Mesenchymal stem cell (in vitro differentiated cells and primary cell): ENCODE measurements around the gene RDH13.

Experiments
- DNase-seq: peaks from one replicate; pipeline ENCODE4 v3.0.0-alpha.2; 2013
- H2AFZ ChIP-seq: one replicate; pipeline ENCODE4 v1.6.1; 2013; ENCODE audit warnings: low read depth, mild to moderate bottlenecking, control low read depth, inconsistent platforms, low read length, moderate library complexity
- H2AK5ac ChIP-seq: 2 replicates; pipeline ENCODE4 v1.6.1; 2013; ENCODE audit warnings: low read length, moderate library complexity, mild to moderate bottlenecking, inconsistent platforms; ENCODE audit not compliant: severe bottlenecking
- H2BK120ac ChIP-seq: one replicate; pipeline ENCODE4 v1.6.1; 2013; ENCODE audit warnings: low read depth, mild to moderate bottlenecking, inconsistent platforms, low read length, moderate library complexity
- H2BK12ac ChIP-seq, 2 experiments: one replicate each; pipeline ENCODE4 v1.6.1; 2013; ENCODE audit warnings: inconsistent platforms in 2 of 2, low read length in 2 of 2, mild to moderate bottlenecking in 2 of 2, moderate library complexity in 2 of 2, control low read depth in 1 of 2
- H2BK15ac ChIP-seq: one replicate; pipeline ENCODE4 v1.6.1; 2013; ENCODE audit warnings: mild to moderate bottlenecking, low read depth, inconsistent platforms; ENCODE audit not compliant: poor library complexity, severe bottlenecking
- H2BK5ac ChIP-seq: 2 replicates; pipeline ENCODE4 v1.6.1; 2013; ENCODE audit warnings: low read depth, mild to moderate bottlenecking, low read length, control low read depth, inconsistent platforms; ENCODE audit not compliant: poor library complexity, severe bottlenecking
- H3K14ac ChIP-seq, 2 experiments: one replicate each; pipeline ENCODE4 v1.6.1; 2013; ENCODE audit warnings: inconsistent platforms in 2 of 2, low read length in 2 of 2, control low read depth in 1 of 2, mild to moderate bottlenecking in 1 of 2, moderate library complexity in 1 of 2
- H3K18ac ChIP-seq, 2 experiments: one replicate each; pipeline ENCODE4 v1.6.1; 2013; ENCODE audit warnings: inconsistent platforms in 2 of 2, low read length in 2 of 2, control low read depth in 1 of 2, low read depth in 1 of 2, mild to moderate bottlenecking in 1 of 2
- H3K23ac ChIP-seq, 2 experiments: one replicate each; pipeline ENCODE4 v1.6.1; 2013; ENCODE audit warnings: inconsistent platforms in 2 of 2, low read length in 2 of 2, mild to moderate bottlenecking in 2 of 2, moderate library complexity in 2 of 2, control low read depth in 1 of 2
- H3K27ac ChIP-seq: 2 replicates; pipeline ENCODE4 v1.5.1; 2013; ENCODE audit warnings: mild to moderate bottlenecking, moderate library complexity, low read length, control low read depth, inconsistent platforms; ENCODE audit not compliant: poor library complexity, severe bottlenecking
- H3K27me3 ChIP-seq, 2 experiments: 2 replicates each; pipeline versions ENCODE4 v1.6.1 to v1.7.0; 2013; ENCODE audit warnings: low read length in 2 of 2, mild to moderate bottlenecking in 2 of 2, moderate library complexity in 2 of 2, control low read depth in 1 of 2, inconsistent platforms in 1 of 2; ENCODE audit not compliant: control insufficient read depth in 1 of 2, insufficient read depth in 1 of 2
- H3K36me3 ChIP-seq, 2 experiments: 2 replicates each; pipeline versions ENCODE4 v1.6.1 to v1.7.0; 2013; ENCODE audit warnings: low read length in 2 of 2, control low read depth in 1 of 2, inconsistent platforms in 1 of 2, low read depth in 1 of 2, mild to moderate bottlenecking in 1 of 2; ENCODE audit not compliant: insufficient read depth in 2 of 2, control insufficient read depth in 1 of 2
- H3K4ac ChIP-seq, 2 experiments: one replicate each; pipeline ENCODE4 v1.6.1; 2013; ENCODE audit warnings: inconsistent platforms in 2 of 2, low read length in 2 of 2, mild to moderate bottlenecking in 2 of 2, moderate library complexity in 2 of 2, control low read depth in 1 of 2, low read depth in 1 of 2
- H3K4me1 ChIP-seq: 2 replicates; pipeline ENCODE4 v1.6.1; 2013; ENCODE audit warnings: low read depth, low read length, control low read depth; ENCODE audit not compliant: control insufficient read depth, insufficient read depth
- H3K4me2 ChIP-seq: 2 replicates; pipeline ENCODE4 v1.6.1; 2013; ENCODE audit warnings: low read length, mild to moderate bottlenecking, inconsistent platforms; ENCODE audit not compliant: poor library complexity, severe bottlenecking
- H3K4me3 ChIP-seq, 2 experiments: 2 replicates each; pipeline versions ENCODE4 v1.5.1 to v1.7.0; 2013; ENCODE audit warnings: low read length in 2 of 2, mild to moderate bottlenecking in 2 of 2, control low read depth in 1 of 2, low read depth in 1 of 2; ENCODE audit not compliant: insufficient read depth in 1 of 2
- H3K79me1 ChIP-seq: replicated peaks from 2 replicates; pipeline ENCODE4 v1.6.1; 2013; ENCODE audit warnings: mild to moderate bottlenecking, control low read depth, low read length, inconsistent platforms; ENCODE audit not compliant: poor library complexity, severe bottlenecking
- H3K9ac ChIP-seq: 2 replicates; pipeline ENCODE4 v1.7.0; 2013; ENCODE audit warnings: mild to moderate bottlenecking, low read length, moderate library complexity
- H3K9me3 ChIP-seq: 2 replicates; pipeline ENCODE4 v1.7.0; 2013; ENCODE audit warnings: mild to moderate bottlenecking, low read length; ENCODE audit not compliant: control insufficient read depth
- H4K8ac ChIP-seq: one replicate; pipeline ENCODE4 v1.6.1; 2013; ENCODE audit warnings: inconsistent platforms, mild to moderate bottlenecking, low read length, moderate library complexity
- H4K91ac ChIP-seq: one replicate; pipeline ENCODE4 v1.6.1; 2013; ENCODE audit warnings: mild to moderate bottlenecking, low read length, inconsistent platforms
- WGBS: methylation state at CpG from one replicate; pipeline ENCODE4 v1.1.7; 2013; ENCODE audit warnings: mixed read lengths; 5-methylcytosine and 5-hydroxymethylcytosine counted together

Gene RDH13

GRCh38 chr19:55097864-55098715 is 35.1 kb upstream of the RDH13 start:
- Histone ChIP-seq H3K27ac (no peak overlapping the region), H3K4me3 (no peak overlapping the region), H3K4me1 (peaks cover 8% of the 10 kb centered on the region), H3K18ac (no peak overlapping the region), H3K79me1 (peaks cover 37% of the 10 kb centered on the region), H3K4me2 (no peak overlapping the region), H3K9me3 (peaks cover 2% of the 10 kb centered on the region), H4K91ac (no peak overlapping the region), H2BK5ac (no peak overlapping the region), H3K14ac (no peak overlapping the region), H2BK15ac (no peak overlapping the region), H4K8ac (no peak overlapping the region), H3K4ac (no peak overlapping the region), H3K36me3 (peaks cover 48 to 69% of the 10 kb centered on the region in 2 experiments), H2AK5ac (no peak overlapping the region), H3K23ac (no peak overlapping the region), H3K9ac (no peak overlapping the region), H2BK12ac (no peak overlapping the region), H3K27me3 (no peaks in the 10 kb centered on the region), H2AFZ (no peak overlapping the region), H2BK120ac (no peak overlapping the region)
- 97% methylated on average over 23 of the region's 23 CpGs for WGBS
- no peak for DNase-seq

- DNase-seq = no peak
- Histone ChIP-seq H3K23ac (no peak overlapping the region), H2BK12ac (no peak overlapping the region), H3K27me3 (no peaks in the 10 kb centered on the region), H3K27ac (no peak overlapping the region), H3K18ac (no peak overlapping the region), H3K4me2 (no peak overlapping the region), H3K36me3 (peaks cover 35 to 79% of the 10 kb centered on the region in 2 experiments), H3K9me3 (no peaks in the 10 kb centered on the region), H2AFZ (no peak overlapping the region), H3K9ac (no peak overlapping the region), H3K4ac (no peak overlapping the region), H2BK15ac (no peak overlapping the region), H3K79me1 (peaks cover 34% of the 10 kb centered on the region), H3K4me1 (peaks cover 16% of the 10 kb centered on the region), H2BK120ac (no peak overlapping the region), H2AK5ac (no peak overlapping the region), H2BK5ac (no peak overlapping the region), H3K14ac (no peak overlapping the region), H4K91ac (no peak overlapping the region), H4K8ac (no peak overlapping the region), H3K4me3 (no peak overlapping the region)
- 82% methylated on average over 17 of the region's 23 CpGs for WGBS
These were observed 33.2 kb upstream of the RDH13 start for GRCh38 chr19:55096061-55096701.

GRCh38 chr19:55095260-55096060 is 32.5 kb upstream of the RDH13 start:
- Histone ChIP-seq H3K18ac (no peak overlapping the region), H2BK15ac (no peak overlapping the region), H2BK12ac (no peak overlapping the region), H3K27me3 (no peaks in the 10 kb centered on the region), H3K4me1 (peaks cover 16% of the 10 kb centered on the region), H3K23ac (no peak overlapping the region), H3K14ac (no peak overlapping the region), H3K4me2 (no peak overlapping the region), H2AK5ac (no peak overlapping the region), H3K36me3 (peaks cover 37 to 80% of the 10 kb centered on the region in 2 experiments), H3K9ac (no peak overlapping the region), H4K8ac (no peak overlapping the region), H2BK120ac (no peak overlapping the region), H3K79me1 (peaks cover 34% of the 10 kb centered on the region), H3K27ac (no peak overlapping the region), H3K4me3 (no peak overlapping the region), H3K4ac (no peak overlapping the region), H3K9me3 (no peaks in the 10 kb centered on the region), H4K91ac (no peak overlapping the region), H2BK5ac (no peak overlapping the region), H2AFZ (no peak overlapping the region)
- DNase-seq = no peak
- 90% methylated on average over 22 of the region's 23 CpGs for WGBS
